GM12878 (cell line): ENCODE data around the gene CRHBP. TPM values are rescaled to one million over a fixed set of nuclear protein-coding genes. Genes with fewer than 3 reads are reported as not detected.
"Not testable (repeated sequence)": the region's sequence is repeated elsewhere in the genome, so short reads cannot be mapped to it uniquely, and the experiment has no call there.

Experiments
- ATAC-seq: fragments of 200-7000 bp; cut with Tn5 transposase; 3 replicates; pipeline ENCODE4 v1.9.1; 2020; ENCODE audit warnings: mild to moderate bottlenecking, moderate library complexity
- BruUV-seq: library from RNA; stranded (reverse); fragments of 400-500 nt; replicated peaks from 2 replicates; lab custom pipeline; 2021; lab: Mats Ljungman, UMichigan
- CTCF ChIA-PET: fragments of 300-600 bp; sonication (Branson Sonifier 250); formaldehyde crosslinking; extraction: SDS; loops from one replicate; lab custom pipeline; 2021; ENCODE audit warnings: inconsistent platforms; lab: Yijun Ruan, JAX
- POLR2A ChIA-PET: fragments of 350-600 bp; formaldehyde crosslinking; extraction: SDS; loops from one replicate; lab custom pipeline; 2021; ENCODE audit warnings: inconsistent platforms; lab: Charles Lee
- RAD21 ChIA-PET: fragments of 300-600 bp; sonication (Branson Sonifier 250); formaldehyde crosslinking; loops from one replicate; lab custom pipeline; 2023; ENCODE audit warnings: antibody characterized with exemption; ENCODE audit not compliant: unreplicated experiment; lab: Charles Lee
- SMC1A ChIA-PET: fragments of 300-600 bp; sonication (Branson Sonifier 250); formaldehyde crosslinking; loops from one replicate; lab custom pipeline; 2023; ENCODE audit not compliant: unreplicated experiment, uncharacterized antibody; lab: Charles Lee
- DNase-seq: peaks from one replicate; pipeline ENCODE4 v3.0.0-alpha.2; 2011; ENCODE audit warnings: low read depth, low spot score
- FAIRE-seq: peaks from 3 replicates; lab custom pipeline; 2011; peaks lifted over from hg19 to GRCh38; lab: Jason Lieb, UNC
- H2AFZ ChIP-seq: 2 replicates; pipeline ENCODE4 v1.6.0; 2011; ENCODE audit warnings: low read depth, low read length, control low read depth; ENCODE audit not compliant: control insufficient read depth
- H3K27ac ChIP-seq: 2 replicates; pipeline ENCODE4 v1.5.1; 2011; ENCODE audit warnings: control low read depth; ENCODE audit not compliant: control insufficient read depth, insufficient read depth
- H3K27me3 ChIP-seq, 2 experiments: replicated peaks in 1 of 2; 2 replicates each; pipeline versions ENCODE4 v1.6.0 to v1.6.1; 2011; ENCODE audit warnings: low read length in 1 of 2; ENCODE audit not compliant: control insufficient read depth in 2 of 2, insufficient read depth in 2 of 2
- H3K36me3 ChIP-seq, 2 experiments: 2 replicates each; pipeline ENCODE4 v1.5.1; 2011; ENCODE audit warnings: low read length in 1 of 2; ENCODE audit not compliant: control insufficient read depth in 2 of 2, insufficient read depth in 2 of 2
- H3K4me1 ChIP-seq: 2 replicates; pipeline ENCODE4 v1.6.1; 2011; ENCODE audit warnings: mild to moderate bottlenecking, low read length, moderate library complexity, mixed read lengths; ENCODE audit not compliant: control insufficient read depth, insufficient read depth
- H3K4me2 ChIP-seq: 2 replicates; pipeline ENCODE4 v1.6.0; 2011; ENCODE audit warnings: control low read depth; ENCODE audit not compliant: control insufficient read depth, insufficient read depth
- H3K4me3 ChIP-seq: fragments of 200-600 bp; sonication (generic); 2 replicates; pipeline ENCODE4 v1.5.1; 2016
- H3K79me2 ChIP-seq: 2 replicates; pipeline ENCODE4 v1.6.0; 2011; ENCODE audit warnings: low read length; ENCODE audit not compliant: control insufficient read depth, insufficient read depth
- H3K9ac ChIP-seq: 2 replicates; pipeline ENCODE4 v1.8.0; 2011; ENCODE audit warnings: low read length, control low read depth, mixed read lengths; ENCODE audit not compliant: control insufficient read depth, insufficient read depth
- H3K9me3 ChIP-seq: replicated peaks from 3 replicates; pipeline ENCODE4 v1.5.1; 2011; ENCODE audit warnings: mild to moderate bottlenecking, low read length; ENCODE audit not compliant: control insufficient read depth, insufficient read depth
- H4K20me1 ChIP-seq: 2 replicates; pipeline ENCODE4 v1.6.0; 2011; ENCODE audit not compliant: control insufficient read depth, insufficient read depth
- CREM ChIP-seq: IDR thresholded peaks from 2 replicates; pipeline ENCODE4 v1.6.1; 2014; ENCODE audit warnings: antibody characterized with exemption, low read depth
- GATAD2B ChIP-seq: fragments of 450-650 bp; conservative IDR thresholded peaks from 2 replicates; pipeline ENCODE4 v1.6.1; 2017; ENCODE audit warnings: low read depth, mild to moderate bottlenecking, moderate library complexity
- NFIC ChIP-seq: IDR thresholded peaks from 2 replicates; pipeline ENCODE4 v1.6.1; 2012; ENCODE audit warnings: low read depth, mild to moderate bottlenecking, inconsistent platforms, low read length, moderate library complexity
- NFYA ChIP-seq: IDR thresholded peaks from 2 replicates; pipeline ENCODE4 v1.6.1; 2011; ENCODE audit warnings: low read depth, mild to moderate bottlenecking, low read length, improper control_type of control experiment, borderline replicate concordance
- PML ChIP-seq: IDR thresholded peaks from 2 replicates; pipeline ENCODE4 v1.6.1; 2012; ENCODE audit warnings: low read length, inconsistent platforms
- RELA ChIP-seq: fragments of 450-650 bp; IDR thresholded peaks from 2 replicates; pipeline ENCODE4 v1.8.0; 2014; ENCODE audit warnings: borderline replicate concordance; ENCODE audit not compliant: partially characterized antibody
- STAT3 ChIP-seq: IDR thresholded peaks from 2 replicates; pipeline ENCODE4 v1.6.1; 2011; ENCODE audit warnings: low read depth, low read length, improper control_type of control experiment
- WGBS: methylation state at CpG from one replicate; pipeline ENCODE4 v1.1.6; 2016; ENCODE audit warnings: low lambda C conversion rate; ENCODE audit not compliant: insufficient replicate concordance, insufficient coverage; ENCODE audit errors: missing lambda C conversion rate; 5-methylcytosine and 5-hydroxymethylcytosine counted together
- in situ Hi-C: fragments of 300-500 bp; cut with MboI; formaldehyde crosslinking; loops from 9 replicates; pipeline ENCODE4 v1.14.3; 2018; ENCODE audit warnings: mixed read lengths
- intact Hi-C: fragments of 100-400 bp; cut with micrococcal nuclease; formaldehyde crosslinking; loops from one replicate; pipeline ENCODE4 v1.14.2; 2022; ENCODE audit not compliant: unreplicated experiment
- polyA plus RNA-seq, 11 experiments: library from polyadenylated mRNA; depleted of rRNA in 4 of 11; unstranded in 6 of 11; stranded (reverse) in 5 of 11; fragments of >200 nt; fragmentation: Nextera tagmentation in 4 of 11; fragmentation: Illumina TruSeq in 1 of 11; extraction: Ambion mirVana in 4 of 11; extraction: Trizol in 1 of 11; gene quantifications; 1 replicate in 1 of 11; 2 replicates in 10 of 11; pipeline versions ENCODE4 v1.2.1 to v1.2.3, GENCODE V29; 2011 to 2016; ENCODE audit warnings: inconsistent platforms in 2 of 11, missing spikeins in 2 of 11, low read depth in 1 of 11
- total RNA-seq, 4 experiments: library from RNA; depleted of rRNA in 3 of 4; stranded (reverse); fragments of >200 nt in 3 of 4; fragmentation: Illumina TruSeq in 1 of 4; extraction: Trizol in 1 of 4; gene quantifications; 2 replicates each; pipeline versions ENCODE4 v1.2.1 to v1.2.3, GENCODE V29; 2013 to 2021
- TF ChIP-seq, protein P1 (sequence below): fragments of 450-650 bp; IDR thresholded peaks from 2 replicates; pipeline ENCODE4 v1.6.1; 2016; ENCODE audit warnings: mild to moderate bottlenecking, moderate library complexity, borderline replicate concordance

The CRHBP gene
- total and polyA plus RNA-seq, 10 of the 15 experiments (the other 5 are each of a cell fraction or from before 2014, with no cell fraction given), result 0.04 to 0.32 TPM; not detected in 8

DNA sequence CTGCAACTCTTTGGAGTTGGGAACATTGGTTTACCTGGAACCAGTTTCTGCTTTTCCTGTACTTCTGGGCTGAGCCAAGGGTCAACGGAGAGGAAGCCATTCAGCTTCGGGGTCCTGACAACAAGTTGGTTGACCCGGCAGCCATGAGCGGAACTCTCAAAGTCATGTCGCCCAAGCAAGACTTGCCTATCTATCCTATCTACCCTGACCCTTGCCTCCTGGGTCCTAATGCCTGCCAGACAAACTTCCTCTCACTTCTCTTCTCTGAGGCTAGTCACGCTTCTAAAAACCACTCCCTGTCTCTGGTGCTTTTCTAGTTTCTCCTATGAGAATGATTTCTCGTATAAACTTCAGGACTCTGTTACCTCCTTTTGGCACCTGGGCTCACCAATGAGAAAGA is 44.7 kb upstream of the CRHBP start:
- WGBS, result 72% methylated on average over 7 of the region's 7 CpGs
- no peak for DNase-seq
- TF ChIP-seq, protein P1, sequence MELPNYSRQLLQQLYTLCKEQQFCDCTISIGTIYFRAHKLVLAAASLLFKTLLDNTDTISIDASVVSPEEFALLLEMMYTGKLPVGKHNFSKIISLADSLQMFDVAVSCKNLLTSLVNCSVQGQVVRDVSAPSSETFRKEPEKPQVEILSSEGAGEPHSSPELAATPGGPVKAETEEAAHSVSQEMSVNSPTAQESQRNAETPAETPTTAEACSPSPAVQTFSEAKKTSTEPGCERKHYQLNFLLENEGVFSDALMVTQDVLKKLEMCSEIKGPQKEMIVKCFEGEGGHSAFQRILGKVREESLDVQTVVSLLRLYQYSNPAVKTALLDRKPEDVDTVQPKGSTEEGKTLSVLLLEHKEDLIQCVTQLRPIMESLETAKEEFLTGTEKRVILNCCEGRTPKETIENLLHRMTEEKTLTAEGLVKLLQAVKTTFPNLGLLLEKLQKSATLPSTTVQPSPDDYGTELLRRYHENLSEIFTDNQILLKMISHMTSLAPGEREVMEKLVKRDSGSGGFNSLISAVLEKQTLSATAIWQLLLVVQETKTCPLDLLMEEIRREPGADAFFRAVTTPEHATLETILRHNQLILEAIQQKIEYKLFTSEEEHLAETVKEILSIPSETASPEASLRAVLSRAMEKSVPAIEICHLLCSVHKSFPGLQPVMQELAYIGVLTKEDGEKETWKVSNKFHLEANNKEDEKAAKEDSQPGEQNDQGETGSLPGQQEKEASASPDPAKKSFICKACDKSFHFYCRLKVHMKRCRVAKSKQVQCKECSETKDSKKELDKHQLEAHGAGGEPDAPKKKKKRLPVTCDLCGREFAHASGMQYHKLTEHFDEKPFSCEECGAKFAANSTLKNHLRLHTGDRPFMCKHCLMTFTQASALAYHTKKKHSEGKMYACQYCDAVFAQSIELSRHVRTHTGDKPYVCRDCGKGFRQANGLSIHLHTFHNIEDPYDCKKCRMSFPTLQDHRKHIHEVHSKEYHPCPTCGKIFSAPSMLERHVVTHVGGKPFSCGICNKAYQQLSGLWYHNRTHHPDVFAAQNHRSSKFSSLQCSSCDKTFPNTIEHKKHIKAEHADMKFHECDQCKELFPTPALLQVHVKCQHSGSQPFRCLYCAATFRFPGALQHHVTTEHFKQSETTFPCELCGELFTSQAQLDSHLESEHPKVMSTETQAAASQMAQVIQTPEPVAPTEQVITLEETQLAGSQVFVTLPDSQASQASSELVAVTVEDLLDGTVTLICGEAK, result no peak
- TF ChIP-seq PML (no peak), RELA (no peak), NFYA (no peak), NFIC (no peak), STAT3 (no peak), GATAD2B (no peak), CREM (no peak)
- TF ChIP-seq, all 136 proteins: peak for 0
- intact Hi-C loops, result no loop called here
- ChIA-PET SMC1A (no interaction called here), RAD21 (no interaction called here), CTCF (no interaction called here), POLR2A (no interaction called here)
- ATAC-seq (no peak), FAIRE-seq (no peak)
- H3K27ac ChIP-seq, result no peak overlapping the region
- no peaks in the 10 kb centered on the region for H3K4me1 ChIP-seq
- no TSS peak for BruUV-seq
- no peaks in the 10 kb centered on the region for H3K9me3 ChIP-seq
- no peak overlapping the region for H3K9ac ChIP-seq
- H3K79me2 ChIP-seq, result no peaks in the 10 kb centered on the region
- no peak overlapping the region for H3K4me3 ChIP-seq
- no peak overlapping the region for H2AFZ ChIP-seq
- H4K20me1 ChIP-seq, result no peaks in the 10 kb centered on the region
- in situ Hi-C loops, result no loop called here
- H3K4me2 ChIP-seq, result no peak overlapping the region
- H3K36me3 ChIP-seq, result no peaks in the 10 kb centered on the region
- no peaks in the 10 kb centered on the region for H3K27me3 ChIP-seq

DNA sequence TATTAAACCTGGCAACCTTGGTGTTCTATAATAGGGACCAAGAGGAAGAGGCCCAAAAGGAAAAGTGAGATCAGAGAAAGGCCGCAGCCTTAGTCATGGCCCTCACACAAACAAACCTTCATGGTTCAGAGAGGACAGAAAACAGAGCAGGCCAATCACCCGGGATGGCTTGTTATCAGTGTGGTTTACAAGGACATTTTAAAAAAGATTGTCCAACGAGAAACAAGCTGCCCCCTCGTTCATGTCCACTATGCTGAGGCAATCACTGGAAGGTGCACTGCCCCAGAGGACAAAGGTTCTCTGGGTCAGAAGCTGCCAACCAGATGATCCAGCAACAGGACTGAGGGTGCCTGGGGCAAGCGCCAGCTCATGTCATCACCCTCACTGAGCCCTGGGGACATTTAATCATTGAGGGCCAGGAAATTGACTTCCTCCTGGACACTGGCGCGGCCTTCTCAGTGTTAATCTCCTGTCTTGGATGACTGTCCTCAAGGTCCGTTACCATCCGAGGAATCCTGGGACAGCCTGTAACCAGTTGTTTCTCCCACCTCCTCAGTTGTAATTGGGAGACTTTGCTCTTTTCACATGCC is 42.4 kb upstream of the CRHBP start:
- not testable (repeated sequence) for FAIRE-seq

More for the DNA sequence above, 42.4 kb upstream of the CRHBP start:
- RAD21 ChIA-PET, H3K4me3 ChIP-seq, H3K36me3 ChIP-seq, H4K20me1 ChIP-seq, BruUV-seq, H3K27ac ChIP-seq, H3K4me2 ChIP-seq, in situ Hi-C loops, DNase-seq, H3K79me2 ChIP-seq, SMC1A ChIA-PET, H3K4me1 ChIP-seq, ATAC-seq, intact Hi-C loops, H3K27me3 ChIP-seq, H3K9ac ChIP-seq, H3K9me3 ChIP-seq, H2AFZ ChIP-seq: not testable (repeated sequence)
- 64% methylated on average over 9 of the region's 9 CpGs for WGBS
- ChIA-PET POLR2A (interaction anchor here (0.6 kb wide), 1 partner anchor 23 kb away, joined by 3 read pairs; no protein-coding TSS in a partner anchor), CTCF (interaction anchor here (0.6 kb wide), 1 partner anchor 42 kb away, joined by 3 read pairs; no protein-coding TSS in a partner anchor)
